Ishikawa (cell line): ENCODE results near the gene GPR17.

Source experiments
- CEBPB ChIP-seq: IDR thresholded peaks from 2 replicates; pipeline ENCODE4 v1.6.1; 2012
- EGR1 ChIP-seq: IDR thresholded peaks from 2 replicates; pipeline ENCODE4 v1.6.1; 2012
- EP300 ChIP-seq: IDR thresholded peaks from 2 replicates; pipeline ENCODE4 v1.6.1; 2012; ENCODE audit warnings: borderline replicate concordance
- FOXM1 ChIP-seq: IDR thresholded peaks from 2 replicates; pipeline ENCODE4 v1.6.1; 2012; ENCODE audit warnings: low read depth, borderline replicate concordance
- MAX ChIP-seq: IDR thresholded peaks from 2 replicates; pipeline ENCODE4 v1.6.1; 2012
- NFIC ChIP-seq: IDR thresholded peaks from 2 replicates; pipeline ENCODE4 v1.6.1; 2012
- RAD21 ChIP-seq: IDR thresholded peaks from 2 replicates; pipeline ENCODE4 v1.6.1; 2012; ENCODE audit warnings: low read depth
- REST ChIP-seq: IDR thresholded peaks from 2 replicates; pipeline ENCODE4 v1.6.1; 2012; ENCODE audit warnings: low read depth, mild to moderate bottlenecking
- TAF1 ChIP-seq: IDR thresholded peaks from 2 replicates; pipeline ENCODE4 v1.6.1; 2012; ENCODE audit warnings: low read depth, mild to moderate bottlenecking
- TEAD4 ChIP-seq: IDR thresholded peaks from 2 replicates; pipeline ENCODE4 v1.6.1; 2012
- USF1 ChIP-seq: IDR thresholded peaks from 2 replicates; pipeline ENCODE4 v1.6.1; 2012
- YY1 ChIP-seq: IDR thresholded peaks from 2 replicates; pipeline ENCODE4 v1.6.1; 2012; ENCODE audit warnings: low read depth
- ZBTB7A ChIP-seq: IDR thresholded peaks from 2 replicates; pipeline ENCODE4 v1.6.1; 2012; ENCODE audit warnings: low read depth

- no peak for TF ChIP-seq RAD21
- no peak for TF ChIP-seq EP300
- no peak for TF ChIP-seq YY1
- no peak for TF ChIP-seq USF1
- TF ChIP-seq ZBTB7A = no peak
- TF ChIP-seq CEBPB = no peak
- TF ChIP-seq NFIC = no peak
- no peak for TF ChIP-seq TEAD4
- no peak for TF ChIP-seq FOXM1
- no peak for TF ChIP-seq REST
- no peak for TF ChIP-seq TAF1
- TF ChIP-seq EGR1 = no peak
- TF ChIP-seq MAX = no peak
Measured at GRCh38 chr2:127624320-127624755, 21.6 kb upstream of the GPR17 start.
